HG02943 (cell line): Measurements from ENCODE around the gene TEKTIP1.

Experiments
- ATAC-seq: cut with Tn5 transposase; IDR thresholded peaks from one replicate; pipeline ENCODE4 v1.9.1; 2021; ENCODE audit warnings: mild to moderate bottlenecking, low read depth, moderate library complexity; ENCODE audit not compliant: unreplicated experiment

Gene TEKTIP1

GRCh38 chr19:3538965-3539755 is at the start of gene TEKTIP1:
Gene TEKTIP1 (plus strand): TSS chr19:3539174. CDS start chr19:3539178, 4 bp downstream.
- ATAC-seq = no peak

- no peak for ATAC-seq
Observed at GRCh38 chr19:3491396-3492119, 47.4 kb upstream of the TEKTIP1 start.

GRCh38 chr19:3492131-3492839 is 46.7 kb upstream of the TEKTIP1 start:
- no peak for ATAC-seq

GRCh38 chr19:3492919-3493318 is 46.1 kb upstream of the TEKTIP1 start:
- no peak for ATAC-seq

- ATAC-seq = no peak
Observed at GRCh38 chr19:3493651-3494050, 45.3 kb upstream of the TEKTIP1 start.

- no peak for ATAC-seq
Observed at GRCh38 chr19:3494051-3494450, 44.9 kb upstream of the TEKTIP1 start.

GRCh38 chr19:3494559-3494958 is 44.4 kb upstream of the TEKTIP1 start:
- ATAC-seq = no peak

GRCh38 chr19:3496392-3497273 is 42.3 kb upstream of the TEKTIP1 start:
- no peak for ATAC-seq

- ATAC-seq = no peak
Observed at GRCh38 chr19:3497757-3498520, 41.0 kb upstream of the TEKTIP1 start.

- ATAC-seq = no peak
Observed at GRCh38 chr19:3499738-3500428, 39.1 kb upstream of the TEKTIP1 start.

- ATAC-seq = peak; percentile 75
Observed at GRCh38 chr19:3500429-3501101, 38.4 kb upstream of the TEKTIP1 start, which contains the start of gene DOHH. Gene DOHH (minus strand): TSS chr19:3500674. CDS start chr19:3496814, 3,860 bp downstream.

GRCh38 chr19:3501780-3502179 is 37.2 kb upstream of the TEKTIP1 start:
- ATAC-seq = no peak

- no peak for ATAC-seq
Observed at GRCh38 chr19:3503036-3503572, 35.9 kb upstream of the TEKTIP1 start.

- no peak for ATAC-seq
Observed at GRCh38 chr19:3504735-3505134, 34.2 kb upstream of the TEKTIP1 start.

GRCh38 chr19:3505598-3506383 is 33.2 kb upstream of the TEKTIP1 start, which contains the start of gene FZR1:
Gene FZR1 (plus strand): TSS chr19:3506311. CDS start chr19:3522990, 16,679 bp downstream.
- ATAC-seq = peak; percentile 80

GRCh38 chr19:3506384-3507340 is 32.3 kb upstream of the TEKTIP1 start:
- ATAC-seq = no peak
